Gastrocnemius medialis (tissue), 4 donors: Measurements from ENCODE around the gene TRAPPC3. TPM values are rescaled to one million over a fixed set of nuclear protein-coding genes. Genes with fewer than 3 reads are reported as not detected.

Experiments used
- ATAC-seq, 2 donors: fragments of 150-250 bp; one replicate each; pipeline ENCODE4 v1.9.1; 2016
- DNase-seq, 2 donors: peaks; one replicate each; pipeline ENCODE4 v3.0.0-alpha.2; 2019
- H3K27ac ChIP-seq, 4 donors: fragments of 200-600 bp; sonication (generic); 1 replicate in 1 of 4; 2 replicates in 3 of 4; pipeline ENCODE4 v1.5.1; 2016 to 2018; ENCODE audit warnings: mild to moderate bottlenecking in 2 of 4, moderate library complexity in 1 of 4
- H3K27me3 ChIP-seq, 3 donors: fragments of 200-600 bp; sonication (generic) in 2 of 3; 1 replicate in 1 of 3; 2 replicates in 2 of 3; pipeline versions ENCODE4 v1.5.1 to v1.6.0; 2016 to 2019; ENCODE audit warnings: mild to moderate bottlenecking in 1 of 3, moderate library complexity in 1 of 3
- H3K36me3 ChIP-seq, 2 donors: fragments of 200-600 bp; sonication (generic) in 1 of 2; one replicate each; pipeline ENCODE4 v1.5.1; 2017 to 2018
- H3K4me1 ChIP-seq, 2 donors: fragments of 200-600 bp; sonication (generic) in 1 of 2; one replicate each; pipeline ENCODE4 v1.5.1; 2016 to 2017; ENCODE audit warnings: mild to moderate bottlenecking in 2 of 2
- H3K4me3 ChIP-seq, 4 donors: fragments of 200-600 bp; sonication (generic) in 3 of 4; 1 replicate in 1 of 4; 2 replicates in 3 of 4; pipeline ENCODE4 v1.5.1; 2016 to 2019; ENCODE audit warnings: mild to moderate bottlenecking in 2 of 4
- H3K9me3 ChIP-seq, 3 donors: fragments of 200-600 bp; sonication (generic) in 2 of 3; 1 replicate in 1 of 3; 2 replicates in 2 of 3; pipeline ENCODE4 v1.5.1; 2016 to 2019
- POLR2A ChIP-seq, 2 donors: fragments of 450-650 bp; IDR thresholded peaks; one replicate each; pipeline ENCODE4 v1.6.1; 2017; ENCODE audit warnings: antibody characterized with exemption in 2 of 2, mild to moderate bottlenecking in 2 of 2, moderate library complexity in 2 of 2
- in situ Hi-C, 4 donors: fragments of 200-750 bp; cut with MboI; loops; one replicate each; pipeline versions ENCODE4 v1.15.0 to v1.8.0; 2017; ENCODE audit warnings: low sequenced_read_pairs in 4 of 4
- intact Hi-C: fragments of 100-400 bp; cut with DNase I; formaldehyde crosslinking; loops from one replicate; pipeline ENCODE4 v1.15.1; 2023; ENCODE audit warnings: low total_unique reads
- total RNA-seq, 4 donors: library from RNA; depleted of rRNA; stranded (reverse); fragments of >200 nt; gene quantifications; one replicate each; pipeline versions ENCODE4 v1.1.0 to v1.2.3, GENCODE V29; 2016
- TF ChIP-seq, protein P1 (sequence below), 5 experiments: fragments of 450-650 bp in 3 of 5; fragments of 200-600 bp in 2 of 5; sonication (generic) in 2 of 5; IDR thresholded peaks in 4 of 5; conservative IDR thresholded peaks in 1 of 5; 1 replicate in 4 of 5; 2 replicates in 1 of 5; pipeline ENCODE4 v1.5.1; 2016 to 2019; ENCODE audit warnings: antibody characterized with exemption in 5 of 5, mild to moderate bottlenecking in 3 of 5, moderate library complexity in 3 of 5

TRAPPC3 gene
- total RNA-seq, 4 donors from 2014 or later, result 57.5 to 72.4 (median 63.5) TPM

DNA sequence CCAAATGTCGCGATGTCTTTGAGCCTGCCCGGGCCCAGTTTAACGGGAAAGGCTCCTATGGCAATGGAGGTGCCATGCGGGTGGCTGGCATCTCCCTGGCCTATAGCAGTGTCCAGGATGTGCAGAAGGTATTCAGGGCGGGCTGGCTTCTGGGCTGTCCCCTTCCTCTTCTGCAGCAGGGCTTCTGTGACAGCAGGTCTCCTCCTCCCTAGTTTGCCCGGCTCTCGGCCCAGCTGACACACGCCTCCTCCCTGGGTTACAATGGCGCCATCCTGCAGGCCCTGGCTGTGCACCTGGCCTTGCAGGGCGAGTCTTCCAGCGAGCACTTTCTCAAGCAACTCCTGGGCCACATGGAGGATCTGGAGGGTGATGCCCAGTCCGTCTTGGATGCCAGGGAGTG is 57.6 kb downstream of the TRAPPC3 start:
- in situ Hi-C loops (loop anchor here in 2 of 4 donors (10.0 kb wide), 3 partner anchors 53 to 323 kb away; partner anchors contain the start of gene TRAPPC3 (in 1 of the 2)), intact Hi-C loops (loop anchor here (10.0 kb wide), 1 partner anchor 193 kb away; no protein-coding TSS in a partner anchor)
- Histone ChIP-seq H3K4me1 (peaks cover 16 to 24% of the 10 kb centered on the region in 2 donors), H3K27ac (no peak overlapping the region), H3K9me3 (no peaks in the 10 kb centered on the region), H3K4me3 (no peak overlapping the region), H3K27me3 (no peaks in the 10 kb centered on the region), H3K36me3 (peaks cover 0 to 51% of the 10 kb centered on the region in 2 donors)
- no peak for DNase-seq
- no peak for ATAC-seq
- no peak for TF ChIP-seq POLR2A (IDR thresholded peaks at IDR 0.05)
- TF ChIP-seq, protein P1, sequence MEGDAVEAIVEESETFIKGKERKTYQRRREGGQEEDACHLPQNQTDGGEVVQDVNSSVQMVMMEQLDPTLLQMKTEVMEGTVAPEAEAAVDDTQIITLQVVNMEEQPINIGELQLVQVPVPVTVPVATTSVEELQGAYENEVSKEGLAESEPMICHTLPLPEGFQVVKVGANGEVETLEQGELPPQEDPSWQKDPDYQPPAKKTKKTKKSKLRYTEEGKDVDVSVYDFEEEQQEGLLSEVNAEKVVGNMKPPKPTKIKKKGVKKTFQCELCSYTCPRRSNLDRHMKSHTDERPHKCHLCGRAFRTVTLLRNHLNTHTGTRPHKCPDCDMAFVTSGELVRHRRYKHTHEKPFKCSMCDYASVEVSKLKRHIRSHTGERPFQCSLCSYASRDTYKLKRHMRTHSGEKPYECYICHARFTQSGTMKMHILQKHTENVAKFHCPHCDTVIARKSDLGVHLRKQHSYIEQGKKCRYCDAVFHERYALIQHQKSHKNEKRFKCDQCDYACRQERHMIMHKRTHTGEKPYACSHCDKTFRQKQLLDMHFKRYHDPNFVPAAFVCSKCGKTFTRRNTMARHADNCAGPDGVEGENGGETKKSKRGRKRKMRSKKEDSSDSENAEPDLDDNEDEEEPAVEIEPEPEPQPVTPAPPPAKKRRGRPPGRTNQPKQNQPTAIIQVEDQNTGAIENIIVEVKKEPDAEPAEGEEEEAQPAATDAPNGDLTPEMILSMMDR (IDR thresholded peaks at IDR 0.05 in 4 of 5, conservative IDR thresholded peaks at IDR 0.05 in 1 of 5), result no peak

DNA sequence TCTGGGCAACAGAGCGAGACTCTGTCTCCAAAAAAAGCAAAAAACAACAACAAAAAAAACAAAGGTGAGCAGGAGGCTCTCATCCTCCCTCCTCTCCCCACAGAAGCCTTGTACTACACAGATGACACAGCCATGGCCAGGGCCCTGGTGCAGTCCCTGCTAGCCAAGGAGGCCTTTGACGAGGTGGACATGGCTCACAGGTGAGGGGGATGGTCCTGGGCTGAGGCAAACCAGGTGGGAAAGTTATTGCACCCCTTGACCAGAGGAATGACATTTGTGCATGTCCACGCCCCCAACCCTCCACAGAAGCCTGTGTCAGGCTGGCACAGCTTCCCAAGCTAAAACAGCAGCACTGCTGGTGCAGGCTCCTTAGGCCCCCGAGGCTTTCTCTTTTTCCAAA is 58.1 kb downstream of the TRAPPC3 start:
- intact Hi-C loops, result loop anchor here (10.0 kb wide), 1 partner anchor 194 kb away; no protein-coding TSS in a partner anchor
- no peak for DNase-seq
- ATAC-seq, result no peak
- TF ChIP-seq POLR2A (IDR thresholded peaks at IDR 0.05), result no peak
- TF ChIP-seq, protein P1 (IDR thresholded peaks at IDR 0.05 in 4 of 5, conservative IDR thresholded peaks at IDR 0.05 in 1 of 5), result no peak
- H3K36me3 ChIP-seq, result peaks cover 0 to 51% of the 10 kb centered on the region in 2 donors
- H3K9me3 ChIP-seq, result no peaks in the 10 kb centered on the region
- in situ Hi-C loops, result loop anchor here in 2 of 4 donors (10.0 kb wide), 3 partner anchors 54 to 324 kb away; partner anchors contain the start of gene TRAPPC3 (in 1 of the 2)
- peaks cover 16 to 24% of the 10 kb centered on the region in 2 donors for H3K4me1 ChIP-seq
- no peak overlapping the region for H3K27ac ChIP-seq
- H3K4me3 ChIP-seq, result no peak overlapping the region
- peaks cover 0 to 4% (median 3%) of the 10 kb centered on the region in 3 donors for H3K27me3 ChIP-seq

DNA sequence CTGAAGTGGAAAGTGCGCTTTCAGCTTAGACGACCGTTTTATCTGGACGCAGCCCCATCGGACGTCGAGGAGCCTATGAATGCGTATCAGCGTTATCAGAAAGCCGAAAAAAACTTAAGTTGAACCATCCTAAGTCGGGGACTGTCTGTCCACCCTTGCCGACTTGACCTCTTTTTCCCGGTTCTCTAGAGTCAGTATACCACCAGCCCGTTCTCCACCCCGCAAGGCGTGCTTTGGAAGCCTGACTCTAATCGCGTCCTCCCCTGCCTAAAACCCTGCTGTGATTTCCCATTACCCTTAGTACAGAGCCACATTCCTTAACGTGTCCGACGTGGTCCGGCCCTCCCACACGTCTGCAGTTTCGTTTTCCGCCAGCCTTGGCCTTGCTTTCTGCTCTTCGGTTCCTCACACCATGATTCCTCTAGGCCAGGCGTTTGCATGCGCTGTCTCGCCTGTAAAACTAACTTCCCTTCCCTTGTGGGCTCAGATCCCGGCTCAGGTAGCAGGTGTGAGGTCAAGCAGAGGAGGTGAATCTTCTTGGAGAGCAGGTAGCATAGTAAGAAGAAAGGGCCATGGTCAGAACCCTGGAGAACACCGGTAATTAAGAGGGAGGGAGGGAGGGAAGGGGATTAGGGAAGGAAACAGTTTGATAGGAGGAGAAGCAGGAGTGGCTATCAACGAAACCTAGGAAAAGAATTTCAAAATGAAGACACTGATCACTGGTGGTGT is 59.7 kb downstream of the TRAPPC3 start:
- Histone ChIP-seq H3K9me3 (no peaks in the 10 kb centered on the region), H3K36me3 (peaks cover 0 to 37% of the 10 kb centered on the region in 2 donors), H3K4me3 (peak overlapping the region; percentile 75 to 98 (median 90)), H3K4me1 (peaks cover 16 to 25% of the 10 kb centered on the region in 2 donors), H3K27ac (peak overlapping the region; percentile 78 to 96 (median 89)), H3K27me3 (peaks cover 5 to 19% (median 16%) of the 10 kb centered on the region in 3 donors)
- DNase-seq (no peak), ATAC-seq (no peak)
- TF ChIP-seq, protein P1 (IDR thresholded peaks at IDR 0.05 in 4 of 5, conservative IDR thresholded peaks at IDR 0.05 in 1 of 5), result no peak
- TF ChIP-seq POLR2A (IDR thresholded peaks at IDR 0.05), result no peak
- intact Hi-C loops (loop anchor here (2.0 to 10.0 kb wide), 2 partner anchors 159 to 195 kb away; partner anchors contain the start of gene AGO3), in situ Hi-C loops (loop anchor here in 2 of 4 donors (10.0 kb wide), 3 partner anchors 55 to 325 kb away; partner anchors contain the start of gene TRAPPC3 (in 1 of the 2))

DNA sequence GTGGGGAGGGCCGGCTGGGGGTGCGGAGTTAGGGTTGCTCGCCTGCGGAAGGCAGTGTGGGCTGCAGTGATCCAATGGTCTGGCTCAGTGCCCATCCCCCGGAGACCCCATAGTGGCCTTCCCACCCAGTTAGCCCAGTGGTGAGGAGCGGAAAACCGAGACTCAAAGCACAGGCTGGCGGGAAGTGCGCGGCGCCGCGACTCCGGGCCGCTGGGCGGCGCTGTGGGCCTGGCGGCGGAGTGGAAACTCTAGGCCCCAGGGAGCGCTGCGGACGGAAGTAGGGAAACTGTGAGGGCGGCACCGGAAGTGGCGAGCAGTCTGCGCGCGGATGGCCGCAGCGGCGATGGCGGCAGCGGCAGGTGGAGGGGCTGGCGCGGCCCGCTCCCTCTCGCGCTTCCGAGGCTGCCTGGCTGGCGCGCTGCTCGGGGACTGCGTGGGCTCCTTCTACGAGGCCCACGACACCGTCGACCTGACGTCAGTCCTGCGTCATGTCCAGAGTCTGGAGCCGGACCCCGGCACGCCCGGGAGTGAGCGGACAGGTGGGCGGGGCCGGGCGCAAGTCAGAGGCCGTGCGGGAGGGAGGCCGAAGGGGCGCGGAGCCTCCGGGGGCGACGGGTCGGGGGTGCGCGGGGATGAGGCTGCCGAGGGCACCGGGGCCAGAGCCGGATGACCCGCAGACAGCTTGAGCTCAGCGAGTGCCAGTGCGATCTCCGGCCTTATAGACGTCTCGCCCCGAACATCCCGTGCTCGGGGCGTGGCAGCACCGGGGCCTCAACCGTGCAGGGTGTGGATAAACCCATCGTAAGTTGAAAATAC is 60.5 kb downstream of the TRAPPC3 start, which contains the start of gene ADPRS:
Gene ADPRS (plus strand): TSS at position 316 of the 816 bp plus-strand sequence. CDS start 13 bp downstream, at position 329.
- Histone ChIP-seq H3K4me1 (peaks cover 16 to 32% of the 10 kb centered on the region in 2 donors), H3K36me3 (peaks cover 0 to 30% of the 10 kb centered on the region in 2 donors), H3K27ac (peak within 1 kb of the TSS; percentile 78 to 96 (median 89)), H3K27me3 (peaks cover 9 to 26% (median 23%) of the 10 kb centered on the region in 3 donors), H3K4me3 (peak within 1 kb of the TSS; percentile 75 to 98 (median 90)), H3K9me3 (no peaks in the 10 kb centered on the region)
- peak; percentile 93 to 94 for ATAC-seq
- peak; percentile 79 to 83 for DNase-seq
- intact Hi-C loops (loop anchor here (1.0 to 2.0 kb wide), 2 partner anchors 158 to 376 kb away; partner anchors contain the start of genes AGO3 and MRPS15), in situ Hi-C loops (no loop called here)
- TF ChIP-seq, protein P1 (IDR thresholded peaks at IDR 0.05 in 4 of 5, conservative IDR thresholded peaks at IDR 0.05 in 1 of 5), result peak; percentile 98 to 99 (median 99)
- TF ChIP-seq POLR2A (IDR thresholded peaks at IDR 0.05), result peak; percentile 79 to 91
